ENCODE measurements around the gene RAB7A. TPM values are rescaled to one million over a fixed set of nuclear protein-coding genes. Genes with fewer than 3 reads are reported as not detected.
"Not testable (repeated sequence)": the region's sequence is repeated elsewhere in the genome, so short reads cannot be mapped to it uniquely, and the experiment has no call there.

RAB7A gene
- total RNA-seq, 1 donor from 2014 or later = 216 TPM

GRCh38 chr3:128745742-128746141, 19.8 kb downstream of the RAB7A start:
- Mint-ChIP-seq H3K27me3 (ENCODE audit: low read depth) (no peaks in the 10 kb centered on the region), H3K9me3 (ENCODE audit: low read depth) (no peaks in the 10 kb centered on the region), H3K27ac (ENCODE audit: unreplicated experiment) (no peak overlapping the region), H3K4me1 (ENCODE audit: low read depth) (peaks cover 31% of the 10 kb centered on the region), H3K36me3 (ENCODE audit: low read depth) (peaks cover 8% of the 10 kb centered on the region), H3K4me3 (ENCODE audit: unreplicated experiment) (no peak overlapping the region)
- TF ChIP-seq CTCF (IDR thresholded peaks at IDR 0.05) = peak; percentile 24
- no peak for DNase-seq (ENCODE audit: low spot score)

GRCh38 chr3:128746881-128747280, 20.9 kb downstream of the RAB7A start:
- DNase-seq (ENCODE audit: low spot score) = no peak
- no peak overlapping the region for H3K4me3 Mint-ChIP-seq (ENCODE audit: unreplicated experiment)
- H3K4me1 Mint-ChIP-seq (ENCODE audit: low read depth) = peaks cover 24% of the 10 kb centered on the region
- peaks cover 8% of the 10 kb centered on the region for H3K36me3 Mint-ChIP-seq (ENCODE audit: low read depth)
- no peaks in the 10 kb centered on the region for H3K27me3 Mint-ChIP-seq (ENCODE audit: low read depth)
- no peak for TF ChIP-seq CTCF (IDR thresholded peaks at IDR 0.05)
- H3K27ac Mint-ChIP-seq (ENCODE audit: unreplicated experiment) = no peak overlapping the region
- H3K9me3 Mint-ChIP-seq (ENCODE audit: low read depth) = no peaks in the 10 kb centered on the region

GRCh38 chr3:128748557-128748956, 22.6 kb downstream of the RAB7A start:
- DNase-seq (ENCODE audit: low spot score) = no peak
- peaks cover 3% of the 10 kb centered on the region for H3K36me3 Mint-ChIP-seq (ENCODE audit: low read depth)
- no peaks in the 10 kb centered on the region for H3K27me3 Mint-ChIP-seq (ENCODE audit: low read depth)
- peaks cover 29% of the 10 kb centered on the region for H3K4me1 Mint-ChIP-seq (ENCODE audit: low read depth)
- no peaks in the 10 kb centered on the region for H3K9me3 Mint-ChIP-seq (ENCODE audit: low read depth)
- no peak for TF ChIP-seq CTCF (IDR thresholded peaks at IDR 0.05)
- peak overlapping the region; percentile 41 for H3K27ac Mint-ChIP-seq (ENCODE audit: unreplicated experiment)
- no peak overlapping the region for H3K4me3 Mint-ChIP-seq (ENCODE audit: unreplicated experiment)

- Mint-ChIP-seq H3K27ac (ENCODE audit: unreplicated experiment) (peak overlapping the region; percentile 50), H3K27me3 (ENCODE audit: low read depth) (no peaks in the 10 kb centered on the region), H3K4me3 (ENCODE audit: unreplicated experiment) (no peak overlapping the region), H3K4me1 (ENCODE audit: low read depth) (peaks cover 29% of the 10 kb centered on the region), H3K9me3 (ENCODE audit: low read depth) (no peaks in the 10 kb centered on the region), H3K36me3 (ENCODE audit: low read depth) (peaks cover 2% of the 10 kb centered on the region)
- DNase-seq (ENCODE audit: low spot score) = no peak
- TF ChIP-seq CTCF (IDR thresholded peaks at IDR 0.05) = no peak
These were observed 23.1 kb downstream of the RAB7A start for GRCh38 chr3:128749035-128749434.

GRCh38 chr3:128749561-128749960, 23.6 kb downstream of the RAB7A start:
- not testable (repeated sequence) for H3K9me3 Mint-ChIP-seq (ENCODE audit: low read depth); H3K4me3 Mint-ChIP-seq (ENCODE audit: unreplicated experiment); DNase-seq (ENCODE audit: low spot score); H3K27me3 Mint-ChIP-seq (ENCODE audit: low read depth); H3K36me3 Mint-ChIP-seq (ENCODE audit: low read depth)
- peaks cover 29% of the 10 kb centered on the region for H3K4me1 Mint-ChIP-seq (ENCODE audit: low read depth)
- H3K27ac Mint-ChIP-seq (ENCODE audit: unreplicated experiment) = peak overlapping the region; percentile 50

GRCh38 chr3:128753715-128754114, 27.7 kb downstream of the RAB7A start:
- no peaks in the 10 kb centered on the region for H3K27me3 Mint-ChIP-seq (ENCODE audit: low read depth)
- no peak overlapping the region for H3K4me3 Mint-ChIP-seq (ENCODE audit: unreplicated experiment)
- DNase-seq (ENCODE audit: low spot score) = no peak
- H3K36me3 Mint-ChIP-seq (ENCODE audit: low read depth) = peaks cover 3% of the 10 kb centered on the region
- no peak for TF ChIP-seq CTCF (IDR thresholded peaks at IDR 0.05)
- no peak overlapping the region for H3K27ac Mint-ChIP-seq (ENCODE audit: unreplicated experiment)
- H3K4me1 Mint-ChIP-seq (ENCODE audit: low read depth) = peaks cover 25% of the 10 kb centered on the region
- peaks cover 3% of the 10 kb centered on the region for H3K9me3 Mint-ChIP-seq (ENCODE audit: low read depth)

Data from chondrocyte (in vitro differentiated cells).